Hematopoietic multipotent progenitor cell treated with erythropoietin and hydrocortisone succinate and interleukin-3 and kit ligand, for 4 days (in vitro differentiated cells): ENCODE data around the gene C13orf46.
"Not testable (repeated sequence)": the region's sequence is repeated elsewhere in the genome, so short reads cannot be mapped to it uniquely, and the experiment has no call there.

Source experiments
- DNase-seq: peaks from one replicate; pipeline ENCODE4 v3.0.0-alpha.2; 2015

Gene C13orf46

GRCh38 chr13:113973218-113974164, at the start of gene C13orf46:
Gene C13orf46, minus strand, starts transcription at chr13:113974076. Its CDS starts 79 bp downstream, at chr13:113973997.
- DNase-seq, result no peak

- DNase-seq, result no peak
Measured at GRCh38 chr13:114022876-114023275, 49.0 kb upstream of the C13orf46 start.

- DNase-seq, result no peak
Measured at GRCh38 chr13:114022309-114022669, 48.4 kb upstream of the C13orf46 start.

DNA sequence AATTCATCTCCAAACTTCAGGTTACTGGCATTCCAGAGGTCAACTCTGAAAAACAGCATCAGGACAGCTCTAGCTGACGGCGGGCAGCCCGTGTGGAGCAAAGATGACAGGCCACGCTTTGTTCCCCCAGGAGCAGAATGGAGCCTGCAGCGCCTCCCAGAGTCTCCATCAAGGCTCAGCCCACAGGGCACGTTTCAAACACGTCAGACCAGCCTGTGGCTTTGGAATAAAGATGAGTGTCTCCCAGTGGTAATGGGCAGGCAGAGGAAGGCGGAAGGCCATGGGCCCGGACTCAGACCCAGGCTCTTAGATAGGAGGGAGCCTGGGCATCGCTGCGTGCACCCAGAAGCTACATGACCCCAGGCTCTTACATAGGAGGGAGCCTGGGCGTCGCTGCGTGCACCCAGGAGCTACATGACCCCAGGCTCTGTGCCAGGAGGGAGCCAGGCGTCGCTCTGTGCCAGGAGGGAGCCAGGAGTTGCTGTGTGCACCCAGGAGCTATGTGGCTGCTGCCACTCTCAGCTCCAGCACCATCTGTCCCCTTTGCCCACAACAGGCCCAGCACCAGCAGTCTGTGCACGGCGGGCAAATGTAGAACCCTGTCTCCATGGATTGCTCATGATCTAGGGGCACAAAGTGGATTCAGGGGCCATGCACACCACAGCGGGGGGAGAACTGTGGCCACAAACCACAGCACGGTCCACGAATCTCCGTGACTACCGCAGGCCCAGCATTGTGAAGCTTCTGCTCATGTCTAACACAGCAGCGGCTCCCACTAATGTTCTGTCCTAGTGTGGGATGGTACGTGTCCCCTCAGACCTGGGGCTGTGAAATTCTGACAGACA, 47.8 kb upstream of the C13orf46 start:
- no peak for DNase-seq

DNA sequence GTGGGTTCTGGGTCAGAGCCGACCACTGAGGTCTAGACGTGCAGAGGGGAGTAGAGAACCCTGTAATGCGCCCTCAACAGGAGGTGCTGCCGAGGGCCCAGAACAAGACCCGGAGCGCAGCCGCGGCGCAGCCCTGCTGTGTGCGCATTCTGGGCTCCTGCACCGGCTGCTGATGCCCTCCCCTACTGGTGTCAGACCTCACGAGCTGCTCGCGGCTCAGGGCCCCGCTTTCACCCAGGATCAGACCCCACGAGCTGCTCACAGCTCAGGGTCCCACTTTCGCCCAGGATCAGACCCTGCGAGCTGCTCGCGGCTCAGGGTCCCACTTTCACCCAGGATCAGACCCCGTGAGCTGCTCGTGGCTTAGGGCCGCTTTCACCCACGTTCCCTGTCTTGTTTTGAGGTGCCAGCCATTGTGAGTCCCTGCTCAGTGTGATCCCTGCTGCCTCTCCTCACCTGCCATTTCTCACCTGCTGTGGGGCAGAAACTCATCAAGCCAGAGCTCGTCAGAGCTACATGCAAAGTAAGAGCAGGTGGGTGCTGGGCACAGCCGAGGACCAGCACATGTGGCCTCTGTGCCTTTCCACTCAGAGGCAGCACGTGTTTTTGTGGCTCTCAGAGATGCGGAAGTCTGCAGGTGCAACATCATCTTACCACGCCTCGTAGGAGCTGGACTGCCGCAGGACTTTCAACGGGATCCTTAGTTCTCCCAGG, 47.0 kb upstream of the C13orf46 start:
- no peak for DNase-seq

DNA sequence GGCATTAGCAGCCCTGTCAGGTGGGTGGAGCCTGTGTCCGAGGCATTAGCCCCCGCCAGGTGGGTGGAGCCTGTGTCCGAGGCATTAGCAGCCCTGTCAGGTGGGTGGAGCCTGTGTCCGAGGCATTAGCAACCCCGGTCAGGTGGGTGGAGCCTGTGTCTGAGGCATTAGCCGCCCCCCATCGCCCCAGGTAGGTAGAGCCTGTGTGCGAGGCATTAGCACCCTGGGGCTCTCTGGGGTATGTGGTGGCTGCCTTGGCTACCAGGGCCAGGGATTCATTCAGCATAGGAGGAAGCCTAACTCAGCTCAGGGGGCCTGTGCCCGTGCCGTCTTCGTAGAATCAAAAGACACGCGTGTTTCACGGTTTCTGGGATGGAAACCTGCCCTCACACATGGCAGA, 46.3 kb upstream of the C13orf46 start:
- DNase-seq, result not testable (repeated sequence)

DNA sequence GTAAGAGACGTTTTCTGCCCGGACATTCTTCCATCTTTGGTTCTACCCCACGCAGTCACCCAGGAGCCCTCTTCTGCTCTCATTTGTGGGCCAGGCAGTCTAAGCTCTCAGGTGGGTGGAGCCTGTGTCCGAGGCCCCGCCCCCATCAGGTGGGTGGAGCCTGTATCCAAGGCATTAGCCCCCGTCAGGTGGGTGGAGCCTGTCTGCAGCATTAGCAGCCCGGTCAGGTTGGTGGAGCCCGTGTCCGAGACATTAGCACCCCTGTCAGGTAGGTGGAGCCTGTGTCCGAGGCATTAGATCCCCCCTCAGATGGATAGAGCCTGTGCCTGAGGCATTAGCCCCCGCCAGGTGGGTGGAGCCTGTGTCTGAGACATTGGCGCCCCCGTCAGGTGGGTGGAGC, 45.5 kb upstream of the C13orf46 start:
- peak; percentile 58 for DNase-seq

GRCh38 chr13:114018461-114019055, 44.7 kb upstream of the C13orf46 start:
- no peak for DNase-seq

- DNase-seq, result no peak
Measured at GRCh38 chr13:114017966-114018365, 44.1 kb upstream of the C13orf46 start.

GRCh38 chr13:114017028-114017630, 43.3 kb upstream of the C13orf46 start:
- peak; percentile 34 for DNase-seq

GRCh38 chr13:114016321-114017027, 42.6 kb upstream of the C13orf46 start:
- DNase-seq, result no peak

DNA sequence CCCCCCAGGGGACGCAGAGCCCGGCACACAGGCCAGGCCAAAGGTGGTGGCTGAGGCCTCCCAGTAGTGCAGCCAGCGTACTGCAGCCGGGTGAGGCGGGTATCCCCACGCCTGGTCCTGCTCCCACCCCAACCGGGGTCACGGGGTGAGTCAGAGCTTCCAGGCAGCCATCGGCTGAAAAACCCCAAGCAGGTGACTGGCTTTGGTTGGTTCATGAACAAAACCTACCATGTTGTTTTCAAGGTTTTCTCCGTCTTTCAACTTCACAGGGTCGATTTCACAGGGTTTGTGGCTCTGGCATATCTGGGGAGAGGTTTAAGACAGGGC, 42.1 kb upstream of the C13orf46 start:
- no peak for DNase-seq

DNA sequence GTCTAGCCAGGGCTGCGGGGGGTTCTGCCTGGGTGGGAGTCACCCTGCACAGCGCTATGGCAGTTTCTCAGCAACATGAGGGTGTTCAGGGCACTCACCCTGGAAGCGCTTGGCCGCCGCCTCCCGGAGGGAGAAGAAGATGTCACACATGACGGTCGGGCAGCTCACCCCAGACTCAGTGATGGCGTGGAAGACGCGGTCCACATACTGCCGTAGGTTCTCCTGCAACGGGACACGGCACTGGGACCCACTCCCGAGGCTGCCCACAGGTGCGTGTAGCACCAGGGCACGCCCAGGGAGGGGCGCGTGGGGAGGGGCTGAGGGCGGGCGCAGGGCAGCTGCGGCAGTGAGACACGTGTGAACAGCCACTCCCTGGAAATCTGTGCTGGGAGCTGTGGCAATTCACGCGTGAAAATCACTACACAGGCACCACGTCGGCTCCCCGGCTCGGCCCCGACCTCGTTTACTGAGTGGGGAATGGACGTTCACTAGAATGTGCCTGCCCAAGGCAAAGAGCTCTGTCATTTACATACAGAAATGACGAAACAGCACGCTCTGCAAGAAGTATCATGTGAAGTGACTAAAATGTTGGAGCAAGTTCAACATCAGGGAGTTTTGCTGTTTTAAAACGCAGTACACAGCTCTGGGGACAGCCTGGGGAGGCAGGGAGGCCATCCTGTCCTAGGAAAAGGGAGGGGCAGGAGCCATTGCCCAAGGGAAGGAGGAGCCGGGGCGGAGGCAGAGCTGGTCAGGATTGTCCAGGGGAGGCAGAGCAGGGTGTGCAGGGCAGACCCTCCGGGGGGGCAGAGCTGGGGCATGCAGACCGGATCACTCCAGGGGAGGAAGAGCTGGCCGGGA, 41.5 kb upstream of the C13orf46 start:
- no peak for DNase-seq

DNA sequence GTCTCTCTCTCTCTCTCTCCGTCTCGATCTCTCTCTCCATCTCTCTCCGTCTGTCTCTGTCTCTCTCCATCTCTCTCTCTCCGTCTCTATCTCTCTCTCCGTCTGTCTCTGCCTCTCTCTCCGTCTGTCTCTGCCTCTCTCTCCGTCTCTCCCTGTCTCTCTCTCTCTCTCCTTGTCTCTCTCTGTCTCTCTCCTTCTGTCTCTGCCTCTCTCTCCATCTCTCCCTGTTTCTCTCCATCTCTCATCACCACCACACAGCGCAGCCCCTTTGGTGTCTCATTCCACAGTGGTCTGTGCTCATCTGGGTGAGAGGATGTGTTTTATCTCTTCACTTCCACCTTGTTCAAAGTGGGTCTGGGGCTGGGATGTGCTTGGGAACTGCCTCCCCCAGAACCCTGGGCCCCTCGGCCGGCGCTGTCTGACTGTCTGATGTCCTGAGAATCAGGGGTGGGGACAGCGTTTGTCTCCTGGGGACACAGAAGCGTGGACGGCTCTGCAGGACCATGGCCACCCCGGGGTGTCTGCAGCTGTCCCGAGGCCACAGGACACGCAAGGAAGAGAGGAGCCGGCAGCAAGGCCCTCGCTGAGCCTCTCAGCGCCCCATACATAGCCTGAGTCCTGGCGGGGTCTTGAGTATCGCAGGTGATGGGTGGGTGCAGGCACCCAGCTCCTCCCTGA, 40.2 kb upstream of the C13orf46 start:
- DNase-seq, result no peak

DNA sequence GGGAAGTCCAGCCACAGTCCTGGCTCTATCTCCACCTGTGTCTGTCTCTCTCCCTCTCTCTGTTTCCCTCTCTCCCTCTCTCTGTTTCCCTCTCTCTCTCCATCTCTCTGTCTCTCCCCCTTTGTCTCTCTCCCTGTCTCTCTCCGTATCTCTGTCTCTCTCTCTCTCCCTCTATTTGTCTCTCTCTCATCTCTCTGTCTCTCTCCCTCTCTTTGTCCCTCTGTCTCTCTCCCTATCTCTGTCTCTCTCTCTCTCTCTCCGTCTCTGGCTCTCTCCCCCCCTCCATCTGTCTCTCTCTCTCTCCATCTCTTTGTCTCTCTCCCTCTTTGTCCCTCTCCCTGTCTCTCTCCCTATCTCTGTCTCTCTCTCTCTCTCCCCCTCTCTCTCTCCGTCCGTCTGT, 39.5 kb upstream of the C13orf46 start:
- no peak for DNase-seq

- no peak for DNase-seq
Measured at GRCh38 chr13:114012921-114013320, 39.0 kb upstream of the C13orf46 start.

- DNase-seq, result no peak
Measured at GRCh38 chr13:114012141-114012540, 38.3 kb upstream of the C13orf46 start.

- no peak for DNase-seq
Measured at GRCh38 chr13:114011226-114011625, 37.4 kb upstream of the C13orf46 start.

DNA sequence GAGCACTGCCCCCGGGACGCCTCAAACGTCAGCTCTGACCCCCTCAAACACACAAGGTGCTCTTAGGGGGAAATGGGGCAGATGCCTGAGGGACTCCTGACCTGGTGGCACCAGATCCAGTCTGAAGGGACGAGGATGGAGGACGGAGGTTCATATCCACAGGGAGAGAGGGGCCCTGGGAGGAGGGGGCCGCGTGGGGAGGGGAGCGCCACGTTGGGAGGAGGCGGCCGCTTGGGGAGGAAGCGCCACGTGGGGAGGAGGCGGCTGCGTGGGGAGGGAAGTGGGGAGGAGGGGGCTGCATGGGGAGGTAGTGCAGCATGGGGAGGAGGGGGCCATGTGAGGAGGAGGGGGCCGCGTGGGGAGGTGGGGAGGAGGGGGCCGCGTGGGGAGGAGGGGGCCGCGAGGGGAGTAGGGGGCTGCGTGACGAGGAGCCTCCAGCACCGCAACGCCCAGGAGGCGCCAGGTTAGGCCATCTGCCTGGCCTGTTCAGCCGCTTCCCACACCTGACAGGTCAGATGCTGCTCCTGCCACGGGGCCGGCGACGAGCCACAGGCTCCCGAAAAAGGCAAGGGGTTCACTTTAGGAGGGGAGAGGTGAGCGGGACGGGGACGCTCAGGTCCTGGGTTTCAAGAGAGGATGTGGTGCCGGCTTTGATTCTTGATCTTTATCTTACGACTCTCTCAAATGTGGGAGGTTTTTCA, 36.7 kb upstream of the C13orf46 start:
- DNase-seq, result peak; percentile 13
